GM23338 (cell line): ENCODE results near the gene TRMT11. TPM values are rescaled to one million over a fixed set of nuclear protein-coding genes. Genes with fewer than 3 reads are reported as not detected.

Experiments used
- ATAC-seq: fragments of 200-7000 bp; cut with Tn5 transposase; 3 replicates; pipeline ENCODE4 v1.9.1; 2020
- DNase-seq: peaks from one replicate; pipeline ENCODE4 v3.0.0-alpha.2; 2015; ENCODE audit warnings: low spot score
- H2AFZ ChIP-seq: fragments of 200-600 bp; sonication (generic); 2 replicates; pipeline ENCODE4 v1.8.0; 2016; ENCODE audit warnings: antibody characterized with exemption, mild to moderate bottlenecking, moderate library complexity
- H3F3A ChIP-seq: fragments of 200-600 bp; sonication (generic); replicated peaks from 2 replicates; pipeline ENCODE4 v1.8.0; 2017; ENCODE audit warnings: antibody characterized with exemption, mixed run types, low read depth
- H3K27ac ChIP-seq: fragments of 200-600 bp; sonication (generic); 2 replicates; pipeline ENCODE4 v1.6.1; 2016; ENCODE audit warnings: low read depth
- H3K27me3 ChIP-seq: fragments of 200-600 bp; sonication (generic); 2 replicates; pipeline ENCODE4 v1.8.0; 2016; ENCODE audit warnings: mild to moderate bottlenecking, mixed run types, moderate library complexity; ENCODE audit not compliant: insufficient read depth
- H3K36me3 ChIP-seq: fragments of 200-600 bp; sonication (generic); 2 replicates; pipeline ENCODE4 v1.8.0; 2016; ENCODE audit warnings: mild to moderate bottlenecking; ENCODE audit not compliant: insufficient read depth
- H3K4me1 ChIP-seq: fragments of 200-600 bp; sonication (generic); 2 replicates; pipeline ENCODE4 v1.8.0; 2016; ENCODE audit warnings: mild to moderate bottlenecking, moderate library complexity; ENCODE audit not compliant: insufficient read depth
- H3K4me2 ChIP-seq: fragments of 200-600 bp; sonication (generic); 2 replicates; pipeline ENCODE4 v1.7.1; 2017; ENCODE audit warnings: mixed run types
- H3K4me3 ChIP-seq: fragments of 200-600 bp; sonication (generic); 2 replicates; pipeline ENCODE4 v1.6.1; 2016; ENCODE audit warnings: mixed run types
- H3K79me2 ChIP-seq: fragments of 200-600 bp; sonication (generic); replicated peaks from 2 replicates; pipeline ENCODE4 v1.8.0; 2017; ENCODE audit warnings: mild to moderate bottlenecking; ENCODE audit not compliant: insufficient read depth
- H3K9me2 ChIP-seq: fragments of 200-600 bp; sonication (generic); 2 replicates; pipeline ENCODE4 v1.8.0; 2017; ENCODE audit not compliant: insufficient read depth
- H4K20me1 ChIP-seq: fragments of 200-600 bp; sonication (generic); replicated peaks from 2 replicates; pipeline ENCODE4 v1.8.0; 2017; ENCODE audit warnings: mild to moderate bottlenecking; ENCODE audit not compliant: insufficient read depth
- H3K27ac Mint-ChIP-seq: 2 replicates; pipeline ENCODE4 v1.8.0; 2020; ENCODE audit warnings: inconsistent platforms, mild to moderate bottlenecking, moderate library complexity, mixed read lengths
- H3K27me3 Mint-ChIP-seq: 3 replicates; pipeline ENCODE4 v1.8.0; 2022; ENCODE audit warnings: low read depth, mild to moderate bottlenecking, moderate library complexity, mixed read lengths, inconsistent platforms; ENCODE audit not compliant: insufficient read depth, poor library complexity
- H3K36me3 Mint-ChIP-seq: 3 replicates; pipeline ENCODE4 v1.8.0; 2021; ENCODE audit warnings: low read depth, mild to moderate bottlenecking, inconsistent platforms, moderate library complexity, mixed read lengths
- H3K4me1 Mint-ChIP-seq: 3 replicates; pipeline ENCODE4 v1.8.0; 2020; ENCODE audit warnings: mild to moderate bottlenecking, inconsistent platforms, mixed read lengths
- H3K4me3 Mint-ChIP-seq: 3 replicates; pipeline ENCODE4 v1.8.0; 2021; ENCODE audit warnings: moderate library complexity, mild to moderate bottlenecking, inconsistent platforms, mixed read lengths
- H3K9me3 Mint-ChIP-seq: 3 replicates; pipeline ENCODE4 v1.8.0; 2020; ENCODE audit warnings: moderate library complexity, mild to moderate bottlenecking, inconsistent platforms, mixed read lengths
- CREB1 ChIP-seq: fragments of 250-450 bp; sonication (Bioruptor Pico); IDR thresholded peaks from 2 replicates; pipeline ENCODE4 v1.5.0; 2020; ENCODE audit warnings: low read depth, mild to moderate bottlenecking, moderate library complexity
- EZH2phosphoT487 ChIP-seq: fragments of 200-600 bp; sonication (generic); IDR thresholded peaks from one replicate; pipeline ENCODE4 v1.8.1; 2018; ENCODE audit warnings: antibody characterized with exemption; ENCODE audit not compliant: unreplicated experiment
- NANOG ChIP-seq: IDR thresholded peaks from 2 replicates; pipeline ENCODE4 v1.6.1; 2016; ENCODE audit warnings: antibody characterized with exemption, borderline replicate concordance
- POLR2AphosphoS5 ChIP-seq: IDR thresholded peaks from 2 replicates; pipeline ENCODE4 v1.6.1; 2016; ENCODE audit warnings: antibody characterized with exemption, low read depth
- ZNF462 ChIP-seq: fragments of 250-450 bp; sonication (Bioruptor Pico); IDR thresholded peaks from 2 replicates; pipeline ENCODE4 v1.5.0; 2020; ENCODE audit warnings: mild to moderate bottlenecking, moderate library complexity
- polyA plus RNA-seq: library from polyadenylated mRNA; unstranded; fragments of >200 nt; fragmentation: Nextera tagmentation; extraction: Ambion mirVana; gene quantifications from 2 replicates; pipeline ENCODE4 v1.2.1, GENCODE V29; 2016
- total RNA-seq: library from RNA; depleted of rRNA; stranded (reverse); fragments of >200 nt; shearing (Covaris generic); gene quantifications from 2 replicates; pipeline ENCODE4 v1.2.3, GENCODE V29; 2014
- TF ChIP-seq, protein P1 (sequence below): IDR thresholded peaks from 2 replicates; pipeline ENCODE4 v1.6.1; 2016; ENCODE audit warnings: antibody characterized with exemption
- TF ChIP-seq, protein P2 (sequence below), 2 experiments: fragments of 200-600 bp in 1 of 2; sonication (generic) in 1 of 2; conservative IDR thresholded peaks; 2 replicates each; pipeline versions ENCODE4 v1.5.1 to v1.6.1; 2016 to 2017; ENCODE audit warnings: antibody characterized with exemption in 2 of 2, low read depth in 2 of 2, mild to moderate bottlenecking in 2 of 2, moderate library complexity in 1 of 2

The TRMT11 gene
- total and polyA plus RNA-seq, 2 experiments from 2014 or later: 49.5 to 50.9 TPM

GRCh38 chr6:126064748-126065401 is 78.5 kb downstream of the TRMT11 start:
- H3K4me1 Mint-ChIP-seq: peaks cover 9% of the 10 kb centered on the region
- no peaks in the 10 kb centered on the region for H3K27me3 Mint-ChIP-seq
- Histone ChIP-seq H3K9me2 (no peaks in the 10 kb centered on the region), H3K36me3 (no peaks in the 10 kb centered on the region), H3K4me1 (no peaks in the 10 kb centered on the region; the same call in 1 of the 2 replicates), H2AFZ (no peak overlapping the region), H3F3A (no peaks in the 10 kb centered on the region), H4K20me1 (no peaks in the 10 kb centered on the region; the same call in 1 of the 2 replicates), H3K27me3 (no peaks in the 10 kb centered on the region), H3K27ac (no peak overlapping the region), H3K79me2 (no peaks in the 10 kb centered on the region), H3K4me3 (no peak overlapping the region), H3K4me2 (no peak overlapping the region)
- TF ChIP-seq, protein P1, sequence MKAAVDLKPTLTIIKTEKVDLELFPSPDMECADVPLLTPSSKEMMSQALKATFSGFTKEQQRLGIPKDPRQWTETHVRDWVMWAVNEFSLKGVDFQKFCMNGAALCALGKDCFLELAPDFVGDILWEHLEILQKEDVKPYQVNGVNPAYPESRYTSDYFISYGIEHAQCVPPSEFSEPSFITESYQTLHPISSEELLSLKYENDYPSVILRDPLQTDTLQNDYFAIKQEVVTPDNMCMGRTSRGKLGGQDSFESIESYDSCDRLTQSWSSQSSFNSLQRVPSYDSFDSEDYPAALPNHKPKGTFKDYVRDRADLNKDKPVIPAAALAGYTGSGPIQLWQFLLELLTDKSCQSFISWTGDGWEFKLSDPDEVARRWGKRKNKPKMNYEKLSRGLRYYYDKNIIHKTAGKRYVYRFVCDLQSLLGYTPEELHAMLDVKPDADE: no peak
- TF ChIP-seq POLR2AphosphoS5 (no peak), NANOG (no peak)
- TF ChIP-seq, protein P2, sequence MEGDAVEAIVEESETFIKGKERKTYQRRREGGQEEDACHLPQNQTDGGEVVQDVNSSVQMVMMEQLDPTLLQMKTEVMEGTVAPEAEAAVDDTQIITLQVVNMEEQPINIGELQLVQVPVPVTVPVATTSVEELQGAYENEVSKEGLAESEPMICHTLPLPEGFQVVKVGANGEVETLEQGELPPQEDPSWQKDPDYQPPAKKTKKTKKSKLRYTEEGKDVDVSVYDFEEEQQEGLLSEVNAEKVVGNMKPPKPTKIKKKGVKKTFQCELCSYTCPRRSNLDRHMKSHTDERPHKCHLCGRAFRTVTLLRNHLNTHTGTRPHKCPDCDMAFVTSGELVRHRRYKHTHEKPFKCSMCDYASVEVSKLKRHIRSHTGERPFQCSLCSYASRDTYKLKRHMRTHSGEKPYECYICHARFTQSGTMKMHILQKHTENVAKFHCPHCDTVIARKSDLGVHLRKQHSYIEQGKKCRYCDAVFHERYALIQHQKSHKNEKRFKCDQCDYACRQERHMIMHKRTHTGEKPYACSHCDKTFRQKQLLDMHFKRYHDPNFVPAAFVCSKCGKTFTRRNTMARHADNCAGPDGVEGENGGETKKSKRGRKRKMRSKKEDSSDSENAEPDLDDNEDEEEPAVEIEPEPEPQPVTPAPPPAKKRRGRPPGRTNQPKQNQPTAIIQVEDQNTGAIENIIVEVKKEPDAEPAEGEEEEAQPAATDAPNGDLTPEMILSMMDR (conservative IDR thresholded peaks at IDR 0.05; ENCODE audit: low read depth in 2 of 2): no peak
- no peak overlapping the region for H3K27ac Mint-ChIP-seq
- ATAC-seq: no peak
- DNase-seq: no peak
- H3K4me3 Mint-ChIP-seq: no peak overlapping the region
- no peaks in the 10 kb centered on the region for H3K9me3 Mint-ChIP-seq
- no peaks in the 10 kb centered on the region for H3K36me3 Mint-ChIP-seq

GRCh38 chr6:126066053-126067048 is 80.0 kb downstream of the TRMT11 start:
- H3K4me3 ChIP-seq: no peak overlapping the region
- no peak overlapping the region for H3K27ac Mint-ChIP-seq
- no peaks in the 10 kb centered on the region for H3F3A ChIP-seq
- no peaks in the 10 kb centered on the region for H3K9me3 Mint-ChIP-seq
- H3K27me3 ChIP-seq: no peaks in the 10 kb centered on the region
- no peaks in the 10 kb centered on the region for H3K79me2 ChIP-seq
- no peaks in the 10 kb centered on the region for H3K9me2 ChIP-seq
- H3K27me3 Mint-ChIP-seq: no peaks in the 10 kb centered on the region
- H3K4me3 Mint-ChIP-seq: no peak overlapping the region
- no peaks in the 10 kb centered on the region; the same call in 1 of the 2 replicates for H4K20me1 ChIP-seq
- no peak overlapping the region for H3K27ac ChIP-seq
- no peaks in the 10 kb centered on the region; the same call in 1 of the 2 replicates for H3K4me1 ChIP-seq
- H3K36me3 ChIP-seq: no peaks in the 10 kb centered on the region
- no peaks in the 10 kb centered on the region for H3K36me3 Mint-ChIP-seq
- no peak for ATAC-seq
- no peak for DNase-seq
- H3K4me2 ChIP-seq: no peak overlapping the region
- peaks cover 9% of the 10 kb centered on the region for H3K4me1 Mint-ChIP-seq
- no peak overlapping the region for H2AFZ ChIP-seq
- TF ChIP-seq EZH2phosphoT487 (no peak), NANOG (no peak), ZNF462 (no peak), POLR2AphosphoS5 (no peak), CREB1 (CRISPR knock-in tag) (no peak)
